Cerebellar nuclear complex (tissue), 1 donor: Measurements from ENCODE around the gene RPL9.
"Not testable (repeated sequence)": the region's sequence is repeated elsewhere in the genome, so short reads cannot be mapped to it uniquely, and the experiment has no call there.

Source experiments
- DNase-seq, 2 experiments: peaks; one replicate each; lab custom pipeline; 2025; lab: John Stamatoyannopoulos, UW

The RPL9 gene

GRCh38 chr4:39458505-39459300 is at the start of gene RPL9, which contains the start of gene LIAS:
Gene RPL9, minus strand, starts transcription at chr4:39458922. Its CDS starts 483 bp downstream, at chr4:39458439.
Gene LIAS, plus strand, starts transcription at chr4:39459056. Its CDS starts 62 bp downstream, at chr4:39459118.
- peak; percentile 42 to 80 for DNase-seq

- no peak for DNase-seq
These were observed 46.9 kb upstream of the RPL9 start for GRCh38 chr4:39505581-39505980.

DNA sequence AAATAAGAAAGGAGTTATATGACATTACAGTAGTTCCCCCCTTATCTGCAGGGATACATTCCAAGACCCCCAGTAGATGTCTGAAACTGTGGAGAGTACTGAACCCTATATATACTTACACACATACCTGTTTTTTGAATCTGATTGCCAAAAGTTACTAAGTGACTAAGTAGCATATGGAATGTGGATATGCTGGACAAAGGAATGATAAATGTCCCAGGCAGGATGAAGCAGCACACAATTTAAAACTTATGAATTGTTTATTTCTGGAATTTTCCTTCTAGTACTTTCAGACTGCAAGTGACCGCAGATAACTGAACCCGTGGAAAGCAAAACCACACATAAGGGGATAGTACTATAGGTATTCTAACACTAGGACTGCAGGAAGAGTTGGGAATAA is 45.8 kb upstream of the RPL9 start:
- no peak for DNase-seq

- not testable (repeated sequence) for DNase-seq
These were observed 43.9 kb upstream of the RPL9 start for GRCh38 chr4:39502664-39503035.

GRCh38 chr4:39502019-39502663 is 43.4 kb upstream of the RPL9 start:
- DNase-seq = no peak

DNA sequence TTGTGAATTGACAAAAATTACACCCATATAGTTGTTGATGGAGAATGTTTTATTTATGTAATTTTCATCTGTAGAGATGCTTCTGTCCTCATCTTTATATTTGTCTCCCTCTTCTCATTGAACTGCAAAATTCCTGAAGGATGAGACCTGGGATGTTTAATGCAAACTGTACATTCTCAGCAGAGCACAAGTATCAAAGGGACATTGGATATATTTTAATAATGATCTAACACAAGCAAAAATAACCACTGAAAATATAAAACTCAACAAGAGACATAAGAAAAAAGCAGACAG is 40.0 kb upstream of the RPL9 start:
- DNase-seq = no peak

- no peak for DNase-seq
These were observed 39.4 kb upstream of the RPL9 start for GRCh38 chr4:39497909-39498726.

DNA sequence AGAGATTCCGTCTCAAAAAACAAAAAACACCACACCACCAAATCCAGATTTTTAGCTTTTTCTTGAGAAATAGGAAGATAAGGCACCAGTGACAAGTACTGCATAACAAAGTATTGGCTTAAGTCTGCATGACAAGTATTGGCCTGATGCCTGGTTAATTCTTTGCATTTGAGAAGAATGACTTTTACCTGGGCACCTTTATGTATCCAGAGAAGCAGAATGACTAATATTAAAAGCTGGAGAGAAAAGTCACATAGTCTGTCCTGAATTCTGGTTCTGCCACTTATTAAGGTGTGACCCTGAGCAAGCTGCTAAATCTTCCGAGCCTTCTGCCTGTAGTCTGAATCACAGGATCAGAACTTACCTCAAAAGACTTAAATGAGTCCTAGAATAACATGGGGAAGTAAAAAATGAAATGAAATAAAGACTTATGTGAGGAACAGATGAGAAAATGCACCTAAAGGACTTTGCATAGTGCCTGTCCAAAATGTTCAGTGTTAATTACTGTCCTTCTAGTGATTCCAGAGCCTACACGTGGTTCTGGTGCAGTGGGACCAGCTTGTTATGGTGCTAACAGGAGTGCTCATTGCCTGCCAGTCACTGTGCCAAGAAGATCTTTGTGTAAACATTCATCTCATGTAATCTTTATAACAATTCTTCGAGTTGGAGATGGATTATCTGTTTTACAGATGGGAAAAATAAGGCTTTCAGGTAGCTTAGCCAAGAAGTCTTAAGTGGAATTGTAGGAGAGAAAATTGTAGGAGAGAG is 36.9 kb upstream of the RPL9 start:
- DNase-seq = no peak

GRCh38 chr4:39494354-39494753 is 35.6 kb upstream of the RPL9 start:
- DNase-seq = no peak

GRCh38 chr4:39490322-39490721 is 31.6 kb upstream of the RPL9 start:
- DNase-seq = no peak

DNA sequence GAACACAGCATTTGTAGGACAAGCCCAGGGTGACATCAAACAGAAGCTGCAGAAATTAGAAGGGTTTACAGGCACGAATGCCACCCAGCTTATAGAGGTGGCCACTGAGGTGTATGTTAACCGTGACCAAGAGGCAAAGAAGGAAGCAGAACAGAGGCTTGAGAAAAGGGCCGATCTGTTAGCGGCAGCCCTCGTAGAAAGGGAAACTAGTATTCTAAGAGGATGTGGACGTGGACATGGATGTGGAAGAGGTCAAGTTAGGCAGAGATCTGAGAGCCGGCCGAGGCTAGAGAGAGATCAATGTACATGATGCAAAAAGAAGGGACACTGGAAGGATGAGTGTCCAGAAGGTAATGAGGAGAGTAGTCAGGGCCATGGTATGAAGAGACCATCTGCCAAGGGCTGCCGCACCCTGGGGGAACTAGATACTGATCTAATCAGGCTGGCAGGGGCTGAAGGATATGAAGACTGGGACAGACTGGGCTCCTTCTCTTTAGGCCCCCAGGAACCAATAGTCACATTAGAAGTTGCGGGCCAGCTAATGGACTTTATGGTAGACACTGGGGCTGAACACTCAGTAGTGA is 27.6 kb upstream of the RPL9 start:
- DNase-seq = no peak

DNA sequence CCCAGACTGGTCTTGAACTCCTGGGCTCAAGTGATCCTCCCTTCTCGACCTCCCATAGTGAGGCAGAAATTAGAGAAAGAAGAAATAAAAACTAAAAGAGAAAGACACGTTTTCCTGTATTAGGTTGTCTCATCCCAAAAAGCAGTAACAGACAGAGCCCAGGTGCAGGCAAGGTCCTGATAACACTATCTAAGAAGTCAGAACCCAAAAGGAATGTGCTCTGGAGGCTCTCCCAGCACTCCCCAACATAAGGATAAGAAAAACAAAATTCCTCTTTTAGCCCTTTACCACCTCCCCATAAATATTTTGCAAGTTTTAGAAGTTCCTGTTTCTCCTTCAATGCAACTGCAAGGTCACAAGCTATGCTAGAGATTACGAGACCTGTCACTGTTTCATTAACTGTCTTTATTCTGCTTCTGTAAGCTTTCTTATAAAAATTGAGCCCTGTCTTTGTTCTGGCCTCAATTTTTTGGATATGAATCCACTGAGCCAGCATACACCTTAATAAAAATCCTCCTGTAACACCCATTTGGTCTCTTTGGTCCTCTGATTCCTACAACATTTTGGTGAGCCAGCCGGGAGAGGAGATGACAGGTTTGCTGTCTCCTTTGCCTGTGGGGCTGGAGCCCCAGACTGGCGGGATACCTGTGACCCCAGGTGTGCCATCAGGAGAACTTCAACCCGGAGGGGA is 26.0 kb upstream of the RPL9 start:
- no peak for DNase-seq

- no peak for DNase-seq
These were observed 22.4 kb upstream of the RPL9 start for GRCh38 chr4:39480902-39481695.

GRCh38 chr4:39480251-39480650 is 21.5 kb upstream of the RPL9 start:
- no peak for DNase-seq

DNA sequence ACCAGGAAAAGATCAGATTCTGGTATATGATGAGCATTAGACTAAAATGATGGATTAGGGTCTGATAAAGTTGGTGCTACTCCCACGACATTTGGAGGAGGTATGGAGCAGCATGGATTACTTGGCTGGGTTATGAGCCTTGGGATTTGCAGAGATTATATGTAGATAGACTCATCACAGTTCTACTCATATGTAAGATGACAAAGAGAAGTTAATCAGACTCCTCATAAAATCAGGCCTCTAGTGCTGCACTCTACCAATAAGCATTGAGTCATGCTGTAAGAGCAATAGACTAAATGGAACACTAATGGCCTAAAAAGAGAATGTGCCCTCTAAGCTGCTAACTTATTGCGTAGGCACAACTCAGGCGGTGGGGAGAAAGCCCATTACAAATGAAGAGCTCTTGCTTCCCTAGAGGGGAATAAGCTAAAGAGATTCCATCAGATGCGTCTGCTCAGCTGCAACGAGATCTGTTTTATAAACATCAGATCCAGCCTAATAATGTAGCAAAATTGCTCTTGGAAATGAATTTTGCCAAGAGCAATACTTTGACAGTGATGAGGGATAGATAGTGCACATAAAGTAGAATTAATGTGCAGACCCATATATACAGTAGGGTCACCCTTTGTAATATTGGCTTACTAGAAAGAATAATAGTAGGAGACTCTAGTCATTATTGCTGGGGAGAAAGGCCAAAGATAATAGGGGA is 17.6 kb upstream of the RPL9 start:
- no peak for DNase-seq

DNA sequence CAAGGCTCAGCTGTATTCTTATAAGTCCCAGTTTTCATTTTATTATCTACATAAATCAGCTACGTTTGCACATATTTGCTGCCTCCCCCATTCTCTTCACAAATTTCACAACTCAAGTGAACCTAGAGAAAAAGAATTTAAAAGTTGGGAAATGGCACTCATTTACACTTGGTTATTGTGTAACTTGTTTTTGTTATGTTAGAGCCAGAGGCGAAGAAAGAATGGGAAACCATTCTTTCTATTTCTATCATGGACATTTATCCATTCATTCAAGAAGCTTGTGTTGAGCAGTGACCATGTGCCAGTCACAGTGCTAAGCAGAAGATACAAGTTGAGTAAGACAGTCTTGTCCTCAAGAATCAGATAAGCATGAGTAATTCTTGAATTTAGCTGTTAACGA is 13.7 kb upstream of the RPL9 start:
- no peak for DNase-seq

DNA sequence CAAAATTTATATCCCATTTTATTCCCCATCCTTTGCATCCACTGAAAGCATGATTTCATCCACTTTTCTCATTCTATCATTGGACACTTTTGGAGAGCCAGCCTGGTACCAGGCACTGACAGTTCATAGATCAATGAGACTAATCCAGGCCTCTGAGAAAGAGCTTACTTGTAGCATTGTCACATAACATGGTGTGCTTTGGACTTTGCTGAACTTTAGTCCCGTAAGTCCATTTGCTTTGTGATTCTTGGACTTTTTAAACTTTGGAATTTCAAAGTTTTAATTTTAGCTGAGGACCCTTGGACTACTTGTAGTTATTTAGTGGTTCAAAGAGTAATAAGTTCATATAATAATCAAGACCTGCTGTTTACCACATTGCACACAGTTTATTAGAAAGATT is 11.7 kb upstream of the RPL9 start:
- no peak for DNase-seq

GRCh38 chr4:39469429-39470077 is 10.8 kb upstream of the RPL9 start:
- peak in 1 of 2 experiments; percentile 9 for DNase-seq

DNA sequence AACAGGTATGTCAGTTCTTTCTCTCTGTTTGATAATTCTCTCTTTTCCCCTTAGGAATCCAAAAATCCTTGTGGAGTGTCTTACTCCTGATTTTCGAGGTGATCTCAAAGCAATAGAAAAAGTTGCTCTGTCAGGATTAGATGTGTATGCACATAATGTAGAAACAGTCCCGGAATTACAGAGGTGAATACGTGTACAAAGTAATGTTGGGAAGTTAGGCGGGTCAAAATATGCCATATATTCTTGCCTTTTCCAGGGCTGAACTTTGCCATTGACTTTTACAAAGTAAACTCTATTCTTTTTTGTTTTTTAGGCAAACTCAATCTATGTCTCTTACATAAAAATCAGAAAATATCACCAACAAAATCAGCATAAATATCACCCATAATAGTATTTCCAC is 8.7 kb upstream of the RPL9 start:
- no peak for DNase-seq
